ENCODE data around the gene OR6C2.

DNA sequence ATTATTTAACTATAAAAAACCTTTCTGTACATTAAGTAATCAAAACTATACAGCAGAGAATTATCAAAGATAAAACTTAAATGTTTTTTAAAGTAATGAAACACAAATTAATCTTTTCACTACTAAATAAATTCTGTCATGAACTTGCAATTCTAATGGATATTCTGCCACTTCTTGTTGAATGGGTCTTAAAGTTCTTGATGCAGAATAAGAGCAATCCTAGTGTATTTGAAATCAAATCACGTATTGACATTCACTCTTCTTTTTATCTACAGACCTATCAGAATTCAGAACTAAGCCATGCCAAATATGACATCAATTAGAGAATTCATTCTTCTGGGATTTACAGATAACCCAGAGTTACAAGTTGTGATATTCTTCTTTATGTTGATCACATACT, 43.6 kb upstream of the OR6C2 start, which contains the start of gene OR6C65:
- TF ChIP-seq CTCF (conservative IDR thresholded peaks at IDR 0.05 in 1 of 2, IDR thresholded peaks at IDR 0.05 in 1 of 2; ENCODE audit: low read depth in 1 of 2, low read length in 2 of 2) (no peak), EZH2 (IDR thresholded peaks at IDR 0.05; ENCODE audit: low read length, missing control alignments) (no peak)
